Measurements from ENCODE around the gene TGOLN2. TPM values are rescaled to one million over a fixed set of nuclear protein-coding genes. Genes with fewer than 3 reads are reported as not detected.

TGOLN2 gene
- total and polyA plus RNA-seq, 2 experiments from 2014 or later = 20.1 to 56.1 TPM

DNA sequence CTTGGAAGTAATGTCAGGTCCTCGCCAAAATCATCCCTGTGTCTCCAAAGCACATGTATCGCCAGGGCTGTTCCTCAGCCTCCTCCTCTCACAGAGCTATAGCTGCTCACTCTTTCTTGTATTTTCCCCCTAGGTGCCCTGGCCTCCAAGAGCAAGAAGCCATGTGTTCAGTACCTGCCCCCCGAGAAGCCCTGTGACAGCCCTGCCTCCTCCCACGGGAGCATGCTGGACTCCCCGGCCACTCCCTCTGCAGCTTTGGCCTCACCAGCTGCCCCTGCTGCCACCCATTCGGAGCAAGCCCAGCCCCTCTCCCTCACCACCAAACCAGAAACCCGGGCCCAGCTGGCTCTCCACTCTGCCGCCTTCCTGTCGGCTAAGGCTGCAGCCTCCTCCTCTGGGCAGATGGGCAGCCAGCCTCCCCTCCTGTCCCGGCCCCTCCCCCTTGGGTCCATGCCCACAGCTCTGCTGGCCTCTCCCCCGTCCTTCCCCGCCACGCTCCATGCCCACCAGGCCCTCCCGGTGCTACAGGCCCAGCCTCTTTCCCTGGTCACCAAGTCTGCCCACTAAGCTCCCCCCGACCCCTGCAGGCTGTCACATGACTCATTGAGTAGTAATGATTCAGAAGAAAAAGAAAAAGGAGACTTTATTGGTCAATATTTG, 18.8 kb downstream of the TGOLN2 start:
- H3K4me1 ChIP-seq (ENCODE audit: low read depth) = no peaks in the 10 kb centered on the region
- H3K36me3 ChIP-seq = peaks cover 4% of the 10 kb centered on the region
- no peaks in the 10 kb centered on the region for H3K27me3 ChIP-seq
- no peaks in the 10 kb centered on the region for H3K9me3 ChIP-seq (ENCODE audit: low read depth)
- H3K4me3 ChIP-seq = no peak overlapping the region
- DNase-seq (ENCODE audit: low read depth in 1 of 2, low spot score in 1 of 2) = peak in 1 of 2 donors; percentile 69
- TF ChIP-seq, protein P1, sequence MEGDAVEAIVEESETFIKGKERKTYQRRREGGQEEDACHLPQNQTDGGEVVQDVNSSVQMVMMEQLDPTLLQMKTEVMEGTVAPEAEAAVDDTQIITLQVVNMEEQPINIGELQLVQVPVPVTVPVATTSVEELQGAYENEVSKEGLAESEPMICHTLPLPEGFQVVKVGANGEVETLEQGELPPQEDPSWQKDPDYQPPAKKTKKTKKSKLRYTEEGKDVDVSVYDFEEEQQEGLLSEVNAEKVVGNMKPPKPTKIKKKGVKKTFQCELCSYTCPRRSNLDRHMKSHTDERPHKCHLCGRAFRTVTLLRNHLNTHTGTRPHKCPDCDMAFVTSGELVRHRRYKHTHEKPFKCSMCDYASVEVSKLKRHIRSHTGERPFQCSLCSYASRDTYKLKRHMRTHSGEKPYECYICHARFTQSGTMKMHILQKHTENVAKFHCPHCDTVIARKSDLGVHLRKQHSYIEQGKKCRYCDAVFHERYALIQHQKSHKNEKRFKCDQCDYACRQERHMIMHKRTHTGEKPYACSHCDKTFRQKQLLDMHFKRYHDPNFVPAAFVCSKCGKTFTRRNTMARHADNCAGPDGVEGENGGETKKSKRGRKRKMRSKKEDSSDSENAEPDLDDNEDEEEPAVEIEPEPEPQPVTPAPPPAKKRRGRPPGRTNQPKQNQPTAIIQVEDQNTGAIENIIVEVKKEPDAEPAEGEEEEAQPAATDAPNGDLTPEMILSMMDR (IDR thresholded peaks at IDR 0.05; ENCODE audit: low read depth, low read length) = no peak
- no peak overlapping the region for H3K27ac ChIP-seq

- Histone ChIP-seq H3K4me1 (ENCODE audit: low read depth) (no peaks in the 10 kb centered on the region), H3K36me3 (peaks cover 4% of the 10 kb centered on the region), H3K27me3 (no peaks in the 10 kb centered on the region), H3K27ac (no peak overlapping the region), H3K4me3 (no peak overlapping the region), H3K9me3 (ENCODE audit: low read depth) (no peaks in the 10 kb centered on the region)
- TF ChIP-seq, protein P1 (IDR thresholded peaks at IDR 0.05; ENCODE audit: low read depth, low read length) = no peak
- DNase-seq (ENCODE audit: low read depth in 1 of 2, low spot score in 1 of 2) = no peak
Measured at GRCh38 chr2:85308201-85308600, 19.6 kb downstream of the TGOLN2 start.

- TF ChIP-seq, protein P1 (IDR thresholded peaks at IDR 0.05; ENCODE audit: low read depth, low read length) = no peak
- Histone ChIP-seq H3K4me1 (ENCODE audit: low read depth) (no peaks in the 10 kb centered on the region), H3K9me3 (ENCODE audit: low read depth) (no peaks in the 10 kb centered on the region), H3K36me3 (peaks cover 4% of the 10 kb centered on the region), H3K4me3 (no peak overlapping the region), H3K27me3 (no peaks in the 10 kb centered on the region), H3K27ac (no peak overlapping the region)
- DNase-seq (ENCODE audit: low read depth in 1 of 2, low spot score in 1 of 2) = no peak
Measured at GRCh38 chr2:85307527-85307897, 20.3 kb downstream of the TGOLN2 start.

- no peaks in the 10 kb centered on the region for H3K27me3 ChIP-seq
- H3K4me3 ChIP-seq = no peak overlapping the region
- no peaks in the 10 kb centered on the region for H3K4me1 ChIP-seq (ENCODE audit: low read depth)
- DNase-seq (ENCODE audit: low read depth in 1 of 2, low spot score in 1 of 2) = no peak
- no peak overlapping the region for H3K27ac ChIP-seq
- TF ChIP-seq, protein P1 (IDR thresholded peaks at IDR 0.05; ENCODE audit: low read depth, low read length) = no peak
- peaks cover 4% of the 10 kb centered on the region for H3K36me3 ChIP-seq
- no peaks in the 10 kb centered on the region for H3K9me3 ChIP-seq (ENCODE audit: low read depth)
Measured at GRCh38 chr2:85303780-85304531, 23.8 kb downstream of the TGOLN2 start.

DNA sequence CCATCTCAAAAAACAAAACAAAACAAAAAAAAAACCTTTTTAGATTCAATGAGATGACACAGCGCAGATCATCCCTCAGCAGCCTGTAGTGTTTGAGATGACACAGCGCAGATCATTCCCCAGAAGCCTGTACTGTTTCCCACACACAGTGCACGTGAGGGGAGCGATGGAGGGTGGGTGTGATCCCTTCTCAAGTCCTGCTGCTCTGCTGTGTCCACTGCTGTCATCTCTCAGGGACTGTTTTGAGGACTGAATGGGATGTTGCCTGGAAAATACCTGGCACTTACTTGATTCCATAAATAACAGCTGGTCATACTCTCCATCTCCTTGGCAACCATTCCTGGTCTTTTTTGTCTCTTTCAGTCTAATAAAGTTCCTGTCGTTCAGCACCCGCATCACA, 25.7 kb downstream of the TGOLN2 start:
- no peak overlapping the region for H3K4me3 ChIP-seq
- no peaks in the 10 kb centered on the region for H3K27me3 ChIP-seq
- TF ChIP-seq, protein P1 (IDR thresholded peaks at IDR 0.05; ENCODE audit: low read depth, low read length) = no peak
- no peak overlapping the region for H3K27ac ChIP-seq
- H3K36me3 ChIP-seq = peaks cover 4% of the 10 kb centered on the region
- H3K4me1 ChIP-seq (ENCODE audit: low read depth) = no peaks in the 10 kb centered on the region
- no peaks in the 10 kb centered on the region for H3K9me3 ChIP-seq (ENCODE audit: low read depth)
- DNase-seq (ENCODE audit: low read depth in 1 of 2, low spot score in 1 of 2) = no peak
